Measurements from ENCODE around the gene PLAAT4.
"Not testable (repeated sequence)": the region's sequence is repeated elsewhere in the genome, so short reads cannot be mapped to it uniquely, and the experiment has no call there.

The PLAAT4 gene

GRCh38 chr11:63537293-63538101 lies 889 bp downstream of the PLAAT4 start:
- in situ Hi-C loops (cut with HindIII; ENCODE audit: low sequenced_read_pairs) = no loop called here

- in situ Hi-C loops (cut with HindIII; ENCODE audit: low sequenced_read_pairs) = not testable (repeated sequence)
Measured at GRCh38 chr11:63542506-63542905, 5.9 kb downstream of the PLAAT4 start.

GRCh38 chr11:63543711-63544110 lies 7.1 kb downstream of the PLAAT4 start:
- in situ Hi-C loops (cut with HindIII; ENCODE audit: low sequenced_read_pairs) = no loop called here

DNA sequence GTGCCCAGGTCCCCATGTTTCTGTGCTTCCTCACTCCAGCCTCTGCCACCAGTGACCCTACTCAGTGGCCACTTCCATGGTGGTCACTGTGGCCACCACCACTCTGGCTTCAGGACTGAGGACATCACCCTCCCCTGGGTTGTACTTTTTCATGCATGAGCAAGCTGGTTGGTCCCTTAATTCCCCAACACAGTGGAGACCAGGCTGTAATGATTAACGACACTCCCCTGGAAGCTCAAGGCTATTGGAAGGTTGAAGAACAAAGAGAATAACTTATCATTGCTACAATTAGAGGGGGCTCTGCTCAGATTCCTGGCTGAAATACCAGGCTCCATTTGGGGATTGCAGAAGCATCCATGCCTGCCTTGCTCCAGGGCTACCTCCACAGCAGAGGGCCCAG lies 10.5 kb downstream of the PLAAT4 start:
- in situ Hi-C loops (cut with HindIII; ENCODE audit: low sequenced_read_pairs) = no loop called here

DNA sequence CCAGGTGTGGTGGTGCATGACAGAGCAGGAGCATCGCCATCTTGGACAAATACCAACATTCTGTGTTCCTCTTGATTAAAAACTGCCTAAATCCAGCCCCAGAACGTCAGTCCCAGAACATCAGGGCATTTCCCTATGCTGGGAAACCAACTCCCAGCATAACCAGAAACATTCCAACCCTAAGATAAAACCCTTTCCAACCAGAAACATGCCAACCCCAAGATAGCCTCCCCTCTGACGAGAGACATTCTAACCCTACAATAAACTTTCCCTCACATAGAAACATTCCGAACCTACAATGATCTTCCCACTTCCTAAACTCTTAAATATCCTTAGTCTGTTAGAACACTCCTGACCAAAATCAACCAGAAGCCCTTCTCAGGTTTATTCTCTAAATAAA lies 11.6 kb downstream of the PLAAT4 start:
- in situ Hi-C loops (cut with HindIII; ENCODE audit: low sequenced_read_pairs) = no loop called here

- in situ Hi-C loops (cut with HindIII; ENCODE audit: low sequenced_read_pairs) = no loop called here
Measured at GRCh38 chr11:63549411-63549810, 12.8 kb downstream of the PLAAT4 start.

GRCh38 chr11:63550156-63550700 lies 13.6 kb downstream of the PLAAT4 start:
- in situ Hi-C loops (cut with HindIII; ENCODE audit: low sequenced_read_pairs) = loop anchor here (5.0 kb wide), 1 partner anchor 103 kb away; no protein-coding TSS in a partner anchor

DNA sequence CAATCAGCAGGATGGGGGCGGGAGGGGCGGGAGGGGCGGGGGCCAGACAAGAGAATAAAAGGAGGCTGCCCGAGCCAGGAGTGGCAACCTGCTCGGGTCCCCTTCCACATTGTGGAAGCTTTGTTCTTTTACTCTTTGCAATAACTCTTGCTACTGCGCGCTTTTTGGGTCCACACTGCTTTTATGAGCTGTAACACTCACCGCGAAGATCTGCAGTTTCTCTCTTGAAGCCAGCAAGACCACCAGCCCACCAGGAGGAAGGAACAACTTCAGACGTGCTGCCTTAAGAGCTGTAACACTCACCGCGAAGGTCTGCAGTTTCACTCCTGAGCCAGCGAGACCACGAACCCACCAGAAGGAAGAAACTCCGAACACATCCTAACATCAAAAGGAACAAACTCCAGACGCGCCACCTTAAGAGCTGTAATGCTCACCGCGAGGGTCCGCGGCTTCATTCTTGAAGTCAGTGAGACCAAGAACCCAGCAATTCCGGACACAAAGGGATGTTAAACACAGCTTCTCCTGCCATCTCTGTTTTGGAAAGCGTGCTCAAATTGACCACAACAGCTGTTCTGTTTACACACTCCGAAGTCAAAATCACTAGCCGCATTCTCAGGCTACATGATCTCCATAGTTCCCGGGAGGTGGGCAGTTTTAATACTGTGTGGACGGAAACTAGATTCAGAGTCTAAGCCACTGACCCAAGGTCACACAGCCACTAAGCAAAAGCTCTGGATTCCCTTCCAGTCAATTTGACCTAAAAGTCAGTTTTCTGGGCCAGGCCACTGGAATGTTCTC lies 14.7 kb downstream of the PLAAT4 start:
- in situ Hi-C loops (cut with HindIII; ENCODE audit: low sequenced_read_pairs) = loop anchor here (5.0 kb wide), 1 partner anchor 104 kb away; no protein-coding TSS in a partner anchor

DNA sequence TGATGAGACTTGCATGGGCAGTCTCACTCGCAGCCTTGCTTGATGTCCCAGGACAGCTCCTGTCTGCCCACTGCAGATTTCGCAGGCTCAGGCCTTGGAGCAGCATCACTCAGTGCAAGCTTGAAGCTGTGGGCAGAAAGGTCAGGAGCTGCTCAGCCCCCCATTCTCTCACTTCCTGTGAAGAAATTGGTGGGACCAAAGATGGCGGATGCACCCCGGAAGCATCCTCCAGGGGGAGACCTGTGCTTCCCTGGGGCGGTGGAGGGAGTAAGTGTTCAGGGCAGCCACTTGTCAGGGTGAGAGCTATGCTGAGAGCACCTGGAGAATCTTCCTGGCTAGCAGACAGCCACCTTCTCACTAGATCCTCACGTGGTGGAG lies 15.3 kb downstream of the PLAAT4 start:
- in situ Hi-C loops (cut with HindIII; ENCODE audit: low sequenced_read_pairs) = loop anchor here (5.0 kb wide), 1 partner anchor 105 kb away; no protein-coding TSS in a partner anchor

- in situ Hi-C loops (cut with HindIII; ENCODE audit: low sequenced_read_pairs) = loop anchor here (5.0 kb wide), 1 partner anchor 106 kb away; no protein-coding TSS in a partner anchor
Measured at GRCh38 chr11:63552921-63553320, 16.3 kb downstream of the PLAAT4 start.

- in situ Hi-C loops (cut with HindIII; ENCODE audit: low sequenced_read_pairs) = loop anchor here (5.0 kb wide), 1 partner anchor 106 kb away; no protein-coding TSS in a partner anchor
Measured at GRCh38 chr11:63553759-63554158, 17.2 kb downstream of the PLAAT4 start.

GRCh38 chr11:63554877-63555223 lies 18.2 kb downstream of the PLAAT4 start:
- in situ Hi-C loops (cut with HindIII; ENCODE audit: low sequenced_read_pairs) = loop anchor here (5.0 kb wide), 1 partner anchor 108 kb away; no protein-coding TSS in a partner anchor

GRCh38 chr11:63556404-63557013 lies 19.9 kb downstream of the PLAAT4 start:
- in situ Hi-C loops (cut with HindIII; ENCODE audit: low sequenced_read_pairs) = no loop called here

- in situ Hi-C loops (cut with HindIII; ENCODE audit: low sequenced_read_pairs) = no loop called here
Measured at GRCh38 chr11:63557570-63557969, 21.0 kb downstream of the PLAAT4 start.

GRCh38 chr11:63558459-63559157 lies 22.0 kb downstream of the PLAAT4 start:
- in situ Hi-C loops (cut with HindIII; ENCODE audit: low sequenced_read_pairs) = no loop called here

DNA sequence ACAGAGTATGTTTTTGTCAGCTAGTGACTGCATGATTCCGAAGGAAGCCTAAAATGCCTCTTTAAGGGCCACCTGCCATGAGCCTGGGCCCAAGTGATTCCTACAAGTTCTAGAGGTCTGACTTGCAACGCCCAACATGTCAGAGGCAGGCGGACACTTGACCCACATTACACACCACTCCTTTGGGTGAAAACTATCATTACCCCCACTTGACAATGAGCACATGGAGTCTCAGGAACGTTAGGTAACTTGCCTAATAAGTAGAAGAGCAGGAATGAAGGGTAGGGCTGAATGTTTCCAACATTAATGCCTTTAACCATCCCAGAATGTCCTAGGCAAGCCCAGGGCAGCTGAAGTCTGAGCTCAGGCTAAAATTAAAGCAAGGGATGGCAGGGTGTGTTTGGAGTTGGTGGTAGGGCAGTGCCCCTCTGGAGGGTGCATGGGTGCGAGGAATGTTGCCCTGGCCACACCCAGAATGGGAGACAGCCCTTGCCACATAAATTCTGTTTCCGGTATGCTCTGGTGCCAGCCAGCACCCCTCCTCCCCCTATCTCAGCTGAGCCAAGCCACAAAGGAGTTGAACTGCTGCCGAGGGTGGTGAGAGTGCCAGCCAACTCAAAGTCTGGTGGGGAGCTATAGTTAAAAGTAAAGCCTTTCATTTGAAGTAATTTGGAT lies 24.0 kb downstream of the PLAAT4 start:
- in situ Hi-C loops (cut with HindIII; ENCODE audit: low sequenced_read_pairs) = loop anchor here (5.0 kb wide), 1 partner anchor 102 kb away; no protein-coding TSS in a partner anchor

DNA sequence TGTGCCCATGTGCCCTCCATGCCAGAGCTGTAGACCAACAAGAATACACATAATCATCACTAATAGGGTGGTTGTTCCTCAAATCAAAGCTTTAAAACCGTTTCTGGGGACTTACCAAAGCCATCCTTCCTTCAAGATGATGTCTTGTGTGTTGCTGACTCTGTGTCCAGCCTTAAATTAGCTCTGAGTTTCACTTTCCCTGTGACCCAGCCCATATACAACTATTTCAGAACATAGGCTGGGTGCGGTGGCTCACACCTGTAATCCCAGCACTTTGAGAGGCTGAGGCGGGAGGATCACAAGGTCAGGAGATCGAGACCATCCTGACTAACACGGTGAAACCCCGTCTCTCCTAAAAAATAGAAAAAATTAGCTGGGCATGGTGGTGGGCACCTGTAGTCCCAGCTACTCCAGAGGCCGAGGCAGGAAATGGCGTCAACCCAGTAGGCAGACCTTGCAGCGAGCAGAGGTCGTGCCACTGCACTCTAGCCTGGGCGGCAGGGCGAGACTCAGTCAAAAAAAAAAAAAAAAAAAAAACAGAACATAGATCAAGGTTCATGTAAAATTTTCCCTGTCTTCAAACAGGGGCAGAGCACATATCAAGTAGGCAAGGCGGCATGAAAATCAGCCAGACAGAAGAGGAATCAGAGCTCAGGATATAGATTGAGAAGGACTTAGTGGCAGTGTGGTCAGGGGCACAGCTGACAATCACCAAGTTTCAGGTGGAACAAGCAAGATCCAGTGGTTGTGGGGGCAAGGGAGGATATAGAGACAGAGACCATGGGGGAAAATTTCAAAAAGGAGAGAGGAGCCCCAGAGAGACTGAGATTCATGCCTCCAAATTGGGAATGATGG lies 26.8 kb downstream of the PLAAT4 start, which contains the start of gene PLAAT2:
TSS of gene PLAAT2 (minus strand) at position 179 of the 855 bp plus-strand sequence. CDS start at position 124, 55 bp downstream.
- in situ Hi-C loops (cut with HindIII; ENCODE audit: low sequenced_read_pairs) = loop anchor here (5.0 kb wide), 1 partner anchor 99 kb away; no protein-coding TSS in a partner anchor

DNA sequence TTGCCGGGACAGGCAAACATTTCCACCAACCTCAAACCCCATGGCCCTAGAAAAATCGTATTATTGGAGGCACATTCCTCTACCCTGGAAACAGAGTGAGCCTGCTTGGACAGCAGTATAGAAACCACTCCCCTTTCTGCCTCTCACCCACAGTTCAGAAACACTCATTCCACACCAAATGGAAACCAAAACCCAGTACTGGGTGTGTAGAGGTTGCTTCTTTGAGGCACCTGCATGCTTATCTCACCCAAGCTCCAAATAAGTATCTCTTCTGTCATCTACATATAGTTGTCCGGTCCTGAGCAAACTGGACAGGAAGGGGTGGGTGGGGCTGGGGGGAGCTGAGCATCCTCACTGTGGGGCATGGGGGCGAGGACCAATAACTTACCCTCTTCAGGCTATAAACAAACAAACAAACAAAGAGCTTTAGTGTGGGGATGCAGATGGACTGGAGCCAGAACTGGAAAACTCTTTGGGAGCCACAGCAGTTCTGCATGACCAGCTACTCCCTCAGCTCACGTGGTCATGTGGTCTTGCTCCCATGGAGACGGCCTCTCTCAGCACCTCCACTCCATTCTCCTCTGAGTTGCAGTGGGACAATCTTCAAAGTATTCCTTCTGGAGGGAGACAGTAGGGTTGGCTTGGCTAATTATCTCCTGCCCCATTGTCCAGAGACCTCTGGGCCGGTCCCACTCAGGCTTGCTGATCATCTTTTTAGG lies 27.6 kb downstream of the PLAAT4 start:
- in situ Hi-C loops (cut with HindIII; ENCODE audit: low sequenced_read_pairs) = loop anchor here (5.0 kb wide), 1 partner anchor 98 kb away; no protein-coding TSS in a partner anchor

Measured in endothelial cell of hepatic sinusoid (primary cell).